NK-92 (cell line): Measurements from ENCODE around the gene CYP4A22.
"Not testable (repeated sequence)": the region's sequence is repeated elsewhere in the genome, so short reads cannot be mapped to it uniquely, and the experiment has no call there.

Source experiments
- DNase-seq: peaks from one replicate; lab custom pipeline; 2025; ENCODE audit not compliant: unreplicated experiment; lab: John Stamatoyannopoulos, UW

Gene CYP4A22

GRCh38 chr1:47137198-47137597 is at the start of gene CYP4A22:
TSS of gene CYP4A22 (plus strand) at chr1:47137441. CDS start at chr1:47137486, 45 bp downstream.
- DNase-seq = no peak

- not testable (repeated sequence) for DNase-seq
Observed at GRCh38 chr1:47089356-47089755, 47.9 kb upstream of the CYP4A22 start.

- not testable (repeated sequence) for DNase-seq
Observed at GRCh38 chr1:47091476-47091875, 45.8 kb upstream of the CYP4A22 start.

- DNase-seq = no peak
Observed at GRCh38 chr1:47104816-47105215, 32.4 kb upstream of the CYP4A22 start.

- no peak for DNase-seq
Observed at GRCh38 chr1:47106792-47107191, 30.4 kb upstream of the CYP4A22 start.

GRCh38 chr1:47107851-47108574 is 29.2 kb upstream of the CYP4A22 start:
- DNase-seq = not testable (repeated sequence)

GRCh38 chr1:47109482-47109881 is 27.8 kb upstream of the CYP4A22 start:
- not testable (repeated sequence) for DNase-seq

GRCh38 chr1:47113178-47113577 is 24.1 kb upstream of the CYP4A22 start:
- DNase-seq = no peak

GRCh38 chr1:47121039-47121438 is 16.2 kb upstream of the CYP4A22 start:
- not testable (repeated sequence) for DNase-seq

GRCh38 chr1:47124834-47125233 is 12.4 kb upstream of the CYP4A22 start:
- not testable (repeated sequence) for DNase-seq

- DNase-seq = not testable (repeated sequence)
Observed at GRCh38 chr1:47126997-47127396, 10.2 kb upstream of the CYP4A22 start.

GRCh38 chr1:47128221-47128620 is 9.0 kb upstream of the CYP4A22 start:
- no peak for DNase-seq

GRCh38 chr1:47128854-47129253 is 8.4 kb upstream of the CYP4A22 start:
- not testable (repeated sequence) for DNase-seq

- DNase-seq = not testable (repeated sequence)
Observed at GRCh38 chr1:47129489-47130230, 7.6 kb upstream of the CYP4A22 start.

GRCh38 chr1:47132665-47133064 is 4.6 kb upstream of the CYP4A22 start:
- DNase-seq = not testable (repeated sequence)

GRCh38 chr1:47137925-47138615 is 829 bp downstream of the CYP4A22 start:
- no peak for DNase-seq

- DNase-seq = not testable (repeated sequence)
Observed at GRCh38 chr1:47140358-47140757, 3.1 kb downstream of the CYP4A22 start.

- not testable (repeated sequence) for DNase-seq
Observed at GRCh38 chr1:47143654-47144053, 6.4 kb downstream of the CYP4A22 start.

GRCh38 chr1:47146495-47146894 is 9.3 kb downstream of the CYP4A22 start:
- not testable (repeated sequence) for DNase-seq

GRCh38 chr1:47147047-47147785 is 10.0 kb downstream of the CYP4A22 start:
- no peak for DNase-seq

GRCh38 chr1:47149162-47149561 is 11.9 kb downstream of the CYP4A22 start:
- DNase-seq = not testable (repeated sequence)
